ENCODE results near the gene TMEM255B.

- TF ChIP-seq, protein P1, sequence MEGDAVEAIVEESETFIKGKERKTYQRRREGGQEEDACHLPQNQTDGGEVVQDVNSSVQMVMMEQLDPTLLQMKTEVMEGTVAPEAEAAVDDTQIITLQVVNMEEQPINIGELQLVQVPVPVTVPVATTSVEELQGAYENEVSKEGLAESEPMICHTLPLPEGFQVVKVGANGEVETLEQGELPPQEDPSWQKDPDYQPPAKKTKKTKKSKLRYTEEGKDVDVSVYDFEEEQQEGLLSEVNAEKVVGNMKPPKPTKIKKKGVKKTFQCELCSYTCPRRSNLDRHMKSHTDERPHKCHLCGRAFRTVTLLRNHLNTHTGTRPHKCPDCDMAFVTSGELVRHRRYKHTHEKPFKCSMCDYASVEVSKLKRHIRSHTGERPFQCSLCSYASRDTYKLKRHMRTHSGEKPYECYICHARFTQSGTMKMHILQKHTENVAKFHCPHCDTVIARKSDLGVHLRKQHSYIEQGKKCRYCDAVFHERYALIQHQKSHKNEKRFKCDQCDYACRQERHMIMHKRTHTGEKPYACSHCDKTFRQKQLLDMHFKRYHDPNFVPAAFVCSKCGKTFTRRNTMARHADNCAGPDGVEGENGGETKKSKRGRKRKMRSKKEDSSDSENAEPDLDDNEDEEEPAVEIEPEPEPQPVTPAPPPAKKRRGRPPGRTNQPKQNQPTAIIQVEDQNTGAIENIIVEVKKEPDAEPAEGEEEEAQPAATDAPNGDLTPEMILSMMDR (IDR thresholded peaks at IDR 0.05), result no peak
- TF ChIP-seq POLR2AphosphoS5 (IDR thresholded peaks at IDR 0.05) (no peak), POLR2A (IDR thresholded peaks at IDR 0.05) (no peak)
Observed at GRCh38 chr13:113848431-113849260, 89.6 kb downstream of the TMEM255B start.

All from upper lobe of left lung (tissue), 4 donors.